WTC11 (cell line): ENCODE measurements around the gene XPO6. TPM values are rescaled to one million over a fixed set of nuclear protein-coding genes. Genes with fewer than 3 reads are reported as not detected.

Source experiments
- ATAC-seq: fragments of 200-7000 bp; cut with Tn5 transposase; 2 replicates; pipeline ENCODE4 v1.10.0; 2021; ENCODE audit warnings: mild to moderate bottlenecking, moderate library complexity
- CTCF ChIA-PET: fragments of 300-600 bp; sonication (Branson Sonifier 250); formaldehyde crosslinking; loops from one replicate; lab custom pipeline; 2021; ENCODE audit warnings: antibody characterized with exemption; lab: Charles Lee
- POLR2A ChIA-PET: fragments of 350-600 bp; sonication (Branson Sonifier 250); formaldehyde crosslinking; loops from one replicate; lab custom pipeline; 2021; ENCODE audit warnings: antibody characterized with exemption; lab: Charles Lee
- DNase-seq: peaks from one replicate; pipeline ENCODE4 v3.0.0; 2021; ENCODE audit warnings: low spot score
- H3K27ac Mint-ChIP-seq: 2 replicates; pipeline ENCODE4 v1.8.0; 2021; ENCODE audit warnings: mixed read lengths
- H3K27me3 Mint-ChIP-seq: 2 replicates; pipeline ENCODE4 v1.8.0; 2021; ENCODE audit warnings: low read depth, mild to moderate bottlenecking, moderate library complexity, mixed read lengths
- H3K36me3 Mint-ChIP-seq: 2 replicates; pipeline ENCODE4 v1.8.0; 2021; ENCODE audit warnings: mixed read lengths
- H3K4me1 Mint-ChIP-seq: 2 replicates; pipeline ENCODE4 v1.8.0; 2022; ENCODE audit warnings: mixed read lengths
- H3K4me3 Mint-ChIP-seq: 2 replicates; pipeline ENCODE4 v1.8.0; 2021; ENCODE audit warnings: mild to moderate bottlenecking, moderate library complexity, mixed read lengths
- H3K9me3 Mint-ChIP-seq: 2 replicates; pipeline ENCODE4 v1.8.0; 2021; ENCODE audit warnings: mixed read lengths
- ATF3 ChIP-seq: sonication (generic); formaldehyde crosslinking; conservative IDR thresholded peaks from 2 replicates; pipeline ENCODE4 v1.8.1; 2022; ENCODE audit warnings: mild to moderate bottlenecking, missing genetic modification reagents
- E2F4 ChIP-seq: sonication (generic); formaldehyde crosslinking; IDR thresholded peaks from 2 replicates; pipeline ENCODE4 v1.8.1; 2022; ENCODE audit warnings: low read depth, mild to moderate bottlenecking, moderate library complexity, missing genetic modification reagents, borderline replicate concordance
- ELF4 ChIP-seq: sonication (generic); formaldehyde crosslinking; IDR thresholded peaks from 2 replicates; pipeline ENCODE4 v1.8.1; 2022; ENCODE audit warnings: low read depth, mild to moderate bottlenecking, moderate library complexity, missing genetic modification reagents
- FOXK1 ChIP-seq: sonication (generic); formaldehyde crosslinking; IDR thresholded peaks from 2 replicates; pipeline ENCODE4 v1.8.0; 2022; ENCODE audit warnings: mild to moderate bottlenecking, moderate library complexity, missing genetic modification reagents
- GTF2I ChIP-seq: fragments of 250-450 bp; sonication (Bioruptor Pico); conservative IDR thresholded peaks from 2 replicates; pipeline ENCODE4 v1.4.0; 2021; ENCODE audit warnings: mild to moderate bottlenecking
- HMGXB4 ChIP-seq: sonication (generic); formaldehyde crosslinking; IDR thresholded peaks from 2 replicates; pipeline ENCODE4 v1.8.1; 2023; ENCODE audit warnings: mild to moderate bottlenecking, moderate library complexity, missing genetic modification reagents
- MAX ChIP-seq: sonication (generic); formaldehyde crosslinking; IDR thresholded peaks from 2 replicates; pipeline ENCODE4 v1.8.0; 2022; ENCODE audit warnings: mild to moderate bottlenecking, missing genetic modification reagents
- NR1H2 ChIP-seq: sonication (generic); formaldehyde crosslinking; IDR thresholded peaks from 2 replicates; pipeline ENCODE4 v1.9.0; 2021; ENCODE audit warnings: mild to moderate bottlenecking, moderate library complexity, missing genetic modification reagents
- PREB ChIP-seq: sonication (generic); formaldehyde crosslinking; IDR thresholded peaks from 2 replicates; pipeline ENCODE4 v1.8.1; 2022; ENCODE audit warnings: mild to moderate bottlenecking, missing genetic modification reagents, moderate library complexity, borderline replicate concordance
- RELA ChIP-seq: sonication (generic); formaldehyde crosslinking; IDR thresholded peaks from 2 replicates; pipeline ENCODE4 v1.8.1; 2022; ENCODE audit warnings: missing genetic modification reagents, mild to moderate bottlenecking, borderline replicate concordance
- SMAD3 ChIP-seq: sonication (generic); formaldehyde crosslinking; IDR thresholded peaks from 2 replicates; pipeline ENCODE4 v1.8.0; 2022; ENCODE audit warnings: missing genetic modification reagents, mild to moderate bottlenecking, borderline replicate concordance
- SMAD4 ChIP-seq: sonication (generic); formaldehyde crosslinking; IDR thresholded peaks from 2 replicates; pipeline ENCODE4 v1.8.0; 2022; ENCODE audit warnings: mild to moderate bottlenecking, missing genetic modification reagents
- TEAD1 ChIP-seq: sonication (generic); formaldehyde crosslinking; IDR thresholded peaks from 2 replicates; pipeline ENCODE4 v1.8.0; 2022; ENCODE audit warnings: mild to moderate bottlenecking, missing genetic modification reagents
- TP53 ChIP-seq: sonication (generic); formaldehyde crosslinking; IDR thresholded peaks from 2 replicates; pipeline ENCODE4 v1.8.1; 2023; ENCODE audit warnings: mild to moderate bottlenecking, missing genetic modification reagents
- USF1 ChIP-seq: sonication (generic); formaldehyde crosslinking; IDR thresholded peaks from 2 replicates; pipeline ENCODE4 v1.8.0; 2022; ENCODE audit warnings: mild to moderate bottlenecking, missing genetic modification reagents
- ZBTB21 ChIP-seq: sonication (generic); formaldehyde crosslinking; IDR thresholded peaks from 2 replicates; pipeline ENCODE4 v1.8.1; 2023; ENCODE audit warnings: mild to moderate bottlenecking, missing genetic modification reagents, borderline replicate concordance
- ZBTB43 ChIP-seq: sonication (generic); formaldehyde crosslinking; IDR thresholded peaks from 2 replicates; pipeline ENCODE4 v1.8.1; 2023; ENCODE audit warnings: mild to moderate bottlenecking, missing genetic modification reagents
- ZNF121 ChIP-seq: sonication (generic); formaldehyde crosslinking; IDR thresholded peaks from 2 replicates; pipeline ENCODE4 v1.8.0; 2023; ENCODE audit warnings: missing genetic modification reagents
- ZNF219 ChIP-seq: sonication (generic); formaldehyde crosslinking; IDR thresholded peaks from 2 replicates; pipeline ENCODE4 v1.8.0; 2023; ENCODE audit warnings: missing genetic modification reagents, mild to moderate bottlenecking, borderline replicate concordance
- total RNA-seq: library from RNA; stranded (reverse); gene quantifications from 3 replicates; pipeline ENCODE4 v1.2.3, GENCODE V29; 2021

XPO6 gene
- total RNA-seq, 1 experiment from 2014 or later: 160 TPM

GRCh38 chr16:28205974-28206373 is 5.8 kb downstream of the XPO6 start (continued):
- TF ChIP-seq PREB (CRISPR knock-in tag): no peak

GRCh38 chr16:28205117-28205899 is 6.5 kb downstream of the XPO6 start:
- H3K27ac Mint-ChIP-seq: no peak overlapping the region
- no peak for ATAC-seq
- CTCF ChIA-PET: no interaction called here
- peaks cover 7% of the 10 kb centered on the region for H3K4me1 Mint-ChIP-seq
- peaks cover 36% of the 10 kb centered on the region for H3K36me3 Mint-ChIP-seq
- TF ChIP-seq MAX (CRISPR knock-in tag) (no peak), ZNF219 (CRISPR knock-in tag) (no peak), TEAD1 (CRISPR knock-in tag) (no peak), ZNF121 (CRISPR knock-in tag) (no peak), RELA (no peak)
- DNase-seq: no peak
- H3K27me3 Mint-ChIP-seq: no peaks in the 10 kb centered on the region
- no peak overlapping the region for H3K4me3 Mint-ChIP-seq
- H3K9me3 Mint-ChIP-seq: no peaks in the 10 kb centered on the region
- POLR2A ChIA-PET: no interaction called here

- Mint-ChIP-seq H3K4me1 (peaks cover 4% of the 10 kb centered on the region), H3K4me3 (no peak overlapping the region), H3K9me3 (no peaks in the 10 kb centered on the region), H3K27me3 (no peaks in the 10 kb centered on the region), H3K36me3 (peaks cover 41% of the 10 kb centered on the region), H3K27ac (no peak overlapping the region)
- ChIA-PET POLR2A (no interaction called here), CTCF (no interaction called here)
- DNase-seq (no peak), ATAC-seq (no peak)
- TF ChIP-seq ZBTB21 (CRISPR knock-in tag) (no peak), E2F4 (CRISPR knock-in tag) (no peak), TP53 (CRISPR knock-in tag) (no peak), SMAD4 (CRISPR knock-in tag) (no peak), FOXK1 (CRISPR knock-in tag) (no peak), NR1H2 (CRISPR knock-in tag) (no peak), ZBTB43 (CRISPR knock-in tag) (no peak), ZNF121 (CRISPR knock-in tag) (no peak), USF1 (CRISPR knock-in tag) (no peak), SMAD3 (CRISPR knock-in tag) (no peak), PREB (CRISPR knock-in tag) (no peak), HMGXB4 (CRISPR knock-in tag) (no peak), ELF4 (CRISPR knock-in tag) (no peak), GTF2I (CRISPR knock-in tag) (no peak), ATF3 (CRISPR knock-in tag) (no peak)
These were observed 7.1 kb downstream of the XPO6 start for GRCh38 chr16:28204622-28205021.
